Midbrain (tissue), 1 donor: ENCODE results near the gene AP1G1.
A peak's percentile ranks its signal among the peaks of the same experiment; 100 is the strongest.

Experiments used
- DNase-seq: peaks from one replicate; lab custom pipeline; 2025; lab: John Stamatoyannopoulos, UW

AP1G1 gene

DNA sequence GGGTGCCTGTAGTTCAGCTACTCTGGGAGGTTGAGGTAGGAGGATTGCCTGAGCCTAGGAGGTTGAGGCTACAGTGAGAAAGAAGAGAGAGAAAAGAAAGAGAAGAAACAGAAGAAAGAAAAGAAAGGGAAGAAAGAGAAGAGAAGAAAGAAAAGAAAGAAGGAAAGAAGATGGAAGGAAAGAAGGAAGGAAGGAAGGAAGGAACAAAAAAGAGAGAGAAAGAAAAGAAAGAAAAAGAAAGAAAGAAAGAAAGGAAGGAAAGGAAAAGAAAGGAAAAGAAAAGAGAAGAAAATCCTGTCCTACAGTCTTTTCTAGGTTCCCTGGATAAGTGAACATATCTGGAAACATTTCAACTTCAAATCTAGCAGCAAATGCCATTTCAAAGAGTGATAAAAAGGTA, 54.5 kb downstream of the AP1G1 start:
- no peak for DNase-seq

GRCh38 chr16:71748226-71748625, 60.4 kb downstream of the AP1G1 start:
- no peak for DNase-seq

- DNase-seq: peak; percentile 53
Observed at GRCh38 chr16:71746442-71747046, 62.1 kb downstream of the AP1G1 start.

DNA sequence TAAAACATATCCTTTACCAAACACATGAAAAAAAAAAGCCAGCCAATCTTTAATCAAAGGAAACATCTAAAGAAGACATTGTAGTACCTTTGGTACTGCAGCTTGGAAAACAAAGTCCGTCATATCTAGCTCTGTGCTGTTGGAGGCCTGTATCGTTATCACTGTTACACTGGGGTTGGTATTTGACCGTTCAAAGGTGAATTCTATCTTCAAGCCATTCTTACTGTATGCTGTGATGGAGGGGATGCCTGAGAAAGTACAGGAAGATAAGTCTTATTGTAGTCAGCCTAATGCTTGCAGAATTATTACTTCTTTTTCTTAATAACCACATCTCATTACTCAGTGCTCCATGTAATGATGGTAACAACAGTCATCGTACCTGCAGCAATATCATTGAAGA, 69.8 kb downstream of the AP1G1 start:
- DNase-seq: no peak

DNA sequence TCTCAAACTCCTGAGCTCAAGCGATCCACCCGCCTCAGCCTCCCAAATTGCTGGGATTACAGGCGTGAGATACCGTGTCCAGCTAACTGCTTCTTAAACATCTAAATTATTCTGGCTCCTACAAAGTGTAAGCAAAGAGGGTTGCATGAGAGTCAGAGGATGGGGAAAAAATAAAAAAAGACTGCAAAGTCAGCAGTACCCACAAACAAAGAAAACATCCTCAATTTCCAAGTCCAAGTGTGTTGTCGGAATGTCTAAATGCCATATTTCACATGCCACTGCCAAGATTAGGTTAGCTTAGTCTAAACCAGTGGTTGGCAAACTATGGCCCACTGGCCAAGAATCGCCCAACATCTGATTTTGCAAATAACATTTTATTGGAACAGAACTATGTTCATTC, 71.1 kb downstream of the AP1G1 start:
- no peak for DNase-seq

DNA sequence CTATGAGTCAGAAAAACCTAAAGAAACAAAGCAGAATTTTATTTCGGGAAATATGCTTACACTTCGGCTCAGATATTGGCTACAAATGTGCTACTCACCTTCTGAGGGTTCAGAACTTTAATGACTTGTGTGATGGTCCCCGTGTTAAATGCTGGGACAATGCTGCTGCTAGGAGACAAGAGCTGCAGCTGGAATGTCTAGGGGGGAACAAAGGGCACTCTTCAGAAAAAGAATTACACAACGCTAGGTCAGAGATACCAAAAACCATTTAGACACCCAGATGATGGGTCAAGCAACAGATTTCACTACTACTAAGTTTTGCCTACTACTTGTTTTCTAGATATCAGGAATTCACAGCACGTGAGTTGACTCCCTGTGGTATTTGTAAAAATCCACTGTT, 74.1 kb downstream of the AP1G1 start:
- peak; percentile 12 for DNase-seq

GRCh38 chr16:71732587-71732986, 76.0 kb downstream of the AP1G1 start:
- DNase-seq: no peak

- no peak for DNase-seq
Observed at GRCh38 chr16:71727551-71728324, 80.9 kb downstream of the AP1G1 start.

- no peak for DNase-seq
Observed at GRCh38 chr16:71726476-71727315, 81.9 kb downstream of the AP1G1 start.

- no peak for DNase-seq
Observed at GRCh38 chr16:71724320-71724751, 84.3 kb downstream of the AP1G1 start, which contains the start of gene PHLPP2. Gene PHLPP2 (minus strand): TSS chr16:71724701. CDS start chr16:71714795, 9,906 bp downstream.

DNA sequence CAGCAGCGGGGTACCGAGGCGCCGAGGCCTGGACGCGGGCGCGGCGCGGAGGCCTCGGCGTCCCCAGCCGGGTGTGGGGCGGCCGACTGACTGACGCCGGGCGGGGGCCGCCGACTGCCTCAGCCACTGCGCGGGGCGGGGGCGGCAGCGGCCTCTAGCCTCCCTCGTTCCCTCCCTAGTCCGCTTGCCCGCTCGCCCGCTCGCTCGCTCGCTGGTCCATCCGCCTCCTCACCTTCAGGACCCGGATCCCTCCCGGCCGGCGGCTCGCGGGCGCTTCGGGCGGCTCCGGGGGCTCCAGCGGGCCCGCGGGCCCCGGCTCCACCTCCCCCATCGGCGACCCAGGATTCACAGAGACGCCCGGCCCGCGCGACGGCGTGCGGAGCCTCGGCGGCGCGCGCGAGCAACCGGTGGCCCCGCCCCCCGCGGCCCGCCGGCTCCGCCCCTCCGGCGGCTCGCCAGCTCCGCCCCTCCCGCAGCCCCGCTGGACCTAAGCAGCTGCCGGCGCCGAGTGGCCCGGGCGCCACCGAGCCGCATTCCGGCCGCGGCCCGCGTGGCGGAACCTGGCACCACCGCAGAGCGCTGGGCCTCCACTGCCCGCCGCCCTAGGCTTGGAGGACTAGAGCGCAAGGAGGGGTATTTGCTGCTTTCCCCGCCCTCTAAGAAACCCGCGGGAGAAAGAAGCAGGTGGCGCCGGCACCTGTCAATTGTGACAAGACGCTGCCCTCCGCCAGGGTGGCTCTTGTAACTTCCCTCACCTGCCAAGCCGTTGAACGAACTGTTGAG, 84.9 kb downstream of the AP1G1 start:
- DNase-seq: peak; percentile 77

- DNase-seq: peak; percentile 36
Observed at GRCh38 chr16:71722801-71723536, 85.7 kb downstream of the AP1G1 start.

- no peak for DNase-seq
Observed at GRCh38 chr16:71721066-71721740, 87.4 kb downstream of the AP1G1 start.

DNA sequence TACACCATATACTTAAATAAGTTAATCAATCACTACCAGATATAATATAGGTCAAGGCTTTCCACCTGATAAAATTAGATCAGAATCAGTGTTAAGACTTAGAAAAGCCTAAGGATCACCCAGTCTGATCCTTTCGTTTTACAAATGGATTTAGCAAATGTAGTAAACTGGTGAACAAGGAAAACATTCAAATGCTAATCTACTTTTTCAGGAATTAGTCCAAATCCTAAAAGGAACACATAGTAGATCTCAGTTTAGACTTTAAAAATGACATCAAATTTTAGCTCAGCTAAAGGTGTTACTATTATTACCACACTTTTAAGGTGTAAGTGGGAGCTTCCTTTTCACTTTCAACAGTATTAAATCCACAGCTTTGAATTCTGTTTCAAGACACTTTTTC, 96.1 kb downstream of the AP1G1 start:
- no peak for DNase-seq

GRCh38 chr16:71711789-71712188, 96.8 kb downstream of the AP1G1 start:
- no peak for DNase-seq

- no peak for DNase-seq
Observed at GRCh38 chr16:71709229-71709781, 99.3 kb downstream of the AP1G1 start.

DNA sequence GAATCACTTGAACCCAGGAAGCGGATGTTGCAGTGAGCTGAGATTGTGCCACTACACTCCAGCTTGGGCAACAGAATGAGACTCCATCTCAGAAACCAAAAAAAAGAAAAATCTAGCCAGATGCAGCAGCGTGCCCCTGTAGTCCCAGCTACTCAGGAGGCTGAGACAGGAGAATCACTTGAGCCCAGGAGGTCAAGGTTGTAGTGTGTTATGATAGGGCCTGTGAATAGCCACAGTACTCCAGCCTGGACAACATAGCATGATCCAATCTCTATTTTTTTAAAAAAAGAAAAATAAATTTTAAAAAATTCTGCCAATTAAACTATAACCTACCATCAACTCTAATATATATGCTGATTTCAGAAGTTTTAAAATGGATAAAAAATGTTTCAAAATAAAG, 99.9 kb downstream of the AP1G1 start:
- no peak for DNase-seq

GRCh38 chr16:71707199-71707598, 101.4 kb downstream of the AP1G1 start:
- no peak for DNase-seq

GRCh38 chr16:71706046-71706445, 102.6 kb downstream of the AP1G1 start:
- no peak for DNase-seq

- no peak for DNase-seq
Observed at GRCh38 chr16:71703333-71703732, 105.3 kb downstream of the AP1G1 start.
